Activated naive CD8-positive, alpha-beta T cell treated with anti-CD3 and anti-CD28 coated beads, Interleukin-2, amount 10 ng/mL, durations not matched to agents 7 days and 5 days (primary cell): Measurements from ENCODE around the gene ZNF33B. TPM values are rescaled to one million over a fixed set of nuclear protein-coding genes. Genes with fewer than 3 reads are reported as not detected.

ENCODE experiments used
- ATAC-seq: fragments of 150-1000 bp; cut with Tn5 transposase; one replicate; pipeline ENCODE4 v1.10.0; 2021; ENCODE audit warnings: low read depth, moderate library complexity
- POLR2A ChIA-PET: fragments of 350-600 bp; sonication (Branson Sonifier 250); formaldehyde crosslinking; loops from one replicate; lab custom pipeline; 2021; ENCODE audit warnings: antibody characterized with exemption; lab: Charles Lee
- DNase-seq: peaks from one replicate; pipeline ENCODE4 v3.0.0; 2021
- H3K27ac Mint-ChIP-seq: one replicate; pipeline ENCODE4 v1.8.0; 2022; ENCODE audit warnings: mild to moderate bottlenecking, mixed read lengths
- H3K27me3 Mint-ChIP-seq: one replicate; pipeline ENCODE4 v1.8.0; 2022; ENCODE audit warnings: mild to moderate bottlenecking, moderate library complexity, mixed read lengths
- H3K36me3 Mint-ChIP-seq: one replicate; pipeline ENCODE4 v1.8.0; 2021; ENCODE audit warnings: mild to moderate bottlenecking, mixed read lengths
- H3K4me1 Mint-ChIP-seq: one replicate; pipeline ENCODE4 v1.8.0; 2021; ENCODE audit warnings: mixed read lengths
- H3K4me3 Mint-ChIP-seq: one replicate; pipeline ENCODE4 v1.8.0; 2022; ENCODE audit warnings: mild to moderate bottlenecking, moderate library complexity, mixed read lengths
- H3K9me3 Mint-ChIP-seq: one replicate; pipeline ENCODE4 v1.8.0; 2021; ENCODE audit warnings: mixed read lengths
- total RNA-seq, 2 experiments: library from RNA; stranded (reverse); gene quantifications; one replicate each; pipeline ENCODE4 v1.2.3, GENCODE V29; 2021

The ZNF33B gene
- total RNA-seq, 2 experiments from 2014 or later: 30.0 to 36.1 TPM

GRCh38 chr10:42543840-42544372 is 94.5 kb downstream of the ZNF33B start:
- Mint-ChIP-seq H3K27me3 (no peaks in the 10 kb centered on the region), H3K4me1 (peaks cover 4% of the 10 kb centered on the region), H3K9me3 (peaks cover 25% of the 10 kb centered on the region), H3K4me3 (no peak overlapping the region), H3K27ac (no peak overlapping the region), H3K36me3 (peaks cover 66% of the 10 kb centered on the region)
- DNase-seq (no peak), ATAC-seq (no peak)
- POLR2A ChIA-PET: no interaction called here

Other genes starting within 250 kb of the ZNF33B start
- gene BMS1, start 144.2 kb upstream of the ZNF33B start, total RNA-seq: 10 to 100 TPM; 16.4 to 16.7 TPM